GM23338 (cell line): ENCODE results near the gene PANX3.

Experiments
- CREB1 ChIP-seq: fragments of 250-450 bp; sonication (Bioruptor Pico); IDR thresholded peaks from 2 replicates; pipeline ENCODE4 v1.5.0; 2020; ENCODE audit warnings: low read depth, mild to moderate bottlenecking, moderate library complexity
- CTCF ChIP-seq, 2 experiments: fragments of 200-600 bp in 1 of 2; sonication (generic) in 1 of 2; conservative IDR thresholded peaks; 2 replicates each; pipeline versions ENCODE4 v1.5.1 to v1.6.1; 2016 to 2017; ENCODE audit warnings: antibody characterized with exemption in 2 of 2, low read depth in 2 of 2, mild to moderate bottlenecking in 2 of 2, moderate library complexity in 1 of 2
- EZH2 ChIP-seq: fragments of 200-600 bp; sonication (generic); IDR thresholded peaks from one replicate; pipeline ENCODE4 v1.8.0; 2017; ENCODE audit warnings: antibody characterized with exemption, mild to moderate bottlenecking, low read depth; ENCODE audit not compliant: unreplicated experiment
- NANOG ChIP-seq: IDR thresholded peaks from 2 replicates; pipeline ENCODE4 v1.6.1; 2016; ENCODE audit warnings: antibody characterized with exemption, borderline replicate concordance
- POLR2AphosphoS5 ChIP-seq: IDR thresholded peaks from 2 replicates; pipeline ENCODE4 v1.6.1; 2016; ENCODE audit warnings: antibody characterized with exemption, low read depth
- TF ChIP-seq, protein P1 (sequence below): IDR thresholded peaks from one replicate; pipeline ENCODE4 v1.6.1; 2018; ENCODE audit warnings: antibody characterized with exemption; ENCODE audit not compliant: unreplicated experiment

DNA sequence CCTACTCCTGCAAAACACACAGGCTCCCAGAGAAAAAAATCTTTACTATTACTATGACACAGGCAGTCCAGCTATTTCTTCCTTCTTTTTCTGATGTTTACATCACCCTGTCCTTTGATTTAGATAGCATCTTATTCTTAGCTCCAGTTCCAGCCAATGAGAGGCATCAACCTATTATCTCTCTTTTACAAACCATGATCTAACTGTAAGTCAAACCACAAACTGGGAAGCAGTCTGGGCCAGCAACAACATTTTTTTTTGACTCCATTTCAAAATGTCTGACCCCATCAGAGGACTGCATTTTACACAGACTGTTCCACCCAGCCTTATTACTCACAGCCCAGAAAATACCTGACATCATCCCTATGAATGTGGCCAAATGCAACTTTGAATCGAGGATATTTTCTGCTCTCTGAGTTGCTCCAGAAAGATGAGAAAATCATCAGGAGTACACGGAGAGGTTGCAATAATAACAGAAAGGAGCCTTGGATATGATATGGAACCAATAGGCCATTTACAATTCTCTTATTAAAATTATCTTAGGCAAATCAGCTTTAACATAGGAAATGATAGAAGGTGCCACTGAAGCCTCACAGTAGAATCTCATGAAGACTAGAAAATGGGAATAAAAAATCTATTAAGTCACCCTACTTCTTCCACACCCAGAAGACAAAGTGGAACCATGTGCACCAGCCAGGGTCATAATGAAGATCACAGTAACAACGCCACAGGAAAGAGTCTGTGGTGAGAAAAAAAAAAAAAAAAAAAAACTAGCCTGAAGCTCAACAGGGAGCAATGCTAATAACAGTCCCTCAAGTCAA lies 32.6 kb downstream of the PANX3 start:
- TF ChIP-seq EZH2 (no peak), NANOG (no peak), CTCF (conservative IDR thresholded peaks at IDR 0.05; ENCODE audit: low read depth in 2 of 2) (no peak), CREB1 (CRISPR knock-in tag) (no peak), POLR2AphosphoS5 (no peak)
- TF ChIP-seq, protein P1, sequence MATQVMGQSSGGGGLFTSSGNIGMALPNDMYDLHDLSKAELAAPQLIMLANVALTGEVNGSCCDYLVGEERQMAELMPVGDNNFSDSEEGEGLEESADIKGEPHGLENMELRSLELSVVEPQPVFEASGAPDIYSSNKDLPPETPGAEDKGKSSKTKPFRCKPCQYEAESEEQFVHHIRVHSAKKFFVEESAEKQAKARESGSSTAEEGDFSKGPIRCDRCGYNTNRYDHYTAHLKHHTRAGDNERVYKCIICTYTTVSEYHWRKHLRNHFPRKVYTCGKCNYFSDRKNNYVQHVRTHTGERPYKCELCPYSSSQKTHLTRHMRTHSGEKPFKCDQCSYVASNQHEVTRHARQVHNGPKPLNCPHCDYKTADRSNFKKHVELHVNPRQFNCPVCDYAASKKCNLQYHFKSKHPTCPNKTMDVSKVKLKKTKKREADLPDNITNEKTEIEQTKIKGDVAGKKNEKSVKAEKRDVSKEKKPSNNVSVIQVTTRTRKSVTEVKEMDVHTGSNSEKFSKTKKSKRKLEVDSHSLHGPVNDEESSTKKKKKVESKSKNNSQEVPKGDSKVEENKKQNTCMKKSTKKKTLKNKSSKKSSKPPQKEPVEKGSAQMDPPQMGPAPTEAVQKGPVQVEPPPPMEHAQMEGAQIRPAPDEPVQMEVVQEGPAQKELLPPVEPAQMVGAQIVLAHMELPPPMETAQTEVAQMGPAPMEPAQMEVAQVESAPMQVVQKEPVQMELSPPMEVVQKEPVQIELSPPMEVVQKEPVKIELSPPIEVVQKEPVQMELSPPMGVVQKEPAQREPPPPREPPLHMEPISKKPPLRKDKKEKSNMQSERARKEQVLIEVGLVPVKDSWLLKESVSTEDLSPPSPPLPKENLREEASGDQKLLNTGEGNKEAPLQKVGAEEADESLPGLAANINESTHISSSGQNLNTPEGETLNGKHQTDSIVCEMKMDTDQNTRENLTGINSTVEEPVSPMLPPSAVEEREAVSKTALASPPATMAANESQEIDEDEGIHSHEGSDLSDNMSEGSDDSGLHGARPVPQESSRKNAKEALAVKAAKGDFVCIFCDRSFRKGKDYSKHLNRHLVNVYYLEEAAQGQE, result no peak
